Right cardiac atrium (tissue), 5 donors: ENCODE results near the gene C12orf75. TPM values are rescaled to one million over a fixed set of nuclear protein-coding genes. Genes with fewer than 3 reads are reported as not detected.
"Not testable (repeated sequence)": the region's sequence is repeated elsewhere in the genome, so short reads cannot be mapped to it uniquely, and the experiment has no call there.

ENCODE experiments used
- ATAC-seq, 2 donors: fragments of 200-7000 bp; cut with Tn5 transposase; one replicate each; pipeline versions ENCODE4 v1.8.0 to v1.9.1; 2020; ENCODE audit warnings: moderate library complexity in 2 of 2, mild to moderate bottlenecking in 1 of 2
- DNase-seq, 3 donors: peaks; one replicate each; pipeline ENCODE4 v3.0.0-alpha.2; 2020
- H3K27ac ChIP-seq: one replicate; pipeline ENCODE4 v1.5.1; 2013; ENCODE audit warnings: mild to moderate bottlenecking, low read length, control low read depth, moderate library complexity
- H3K27me3 ChIP-seq: one replicate; pipeline ENCODE4 v1.6.1; 2013; ENCODE audit not compliant: control insufficient read depth, insufficient read depth
- H3K4me1 ChIP-seq: one replicate; pipeline ENCODE4 v1.6.1; 2013; ENCODE audit warnings: low read length; ENCODE audit not compliant: control insufficient read depth, insufficient read depth
- H3K4me3 ChIP-seq: one replicate; pipeline ENCODE4 v1.5.1; 2013; ENCODE audit warnings: low read length, control low read depth
- H3K9me3 ChIP-seq: one replicate; pipeline ENCODE4 v1.6.1; 2013; ENCODE audit warnings: low read length; ENCODE audit not compliant: control insufficient read depth
- WGBS: extraction: QIAGEN DNeasy Blood & Tissue Kit; methylation state at CpG from one replicate; pipeline ENCODE4 v1.1.7; 2013; 5-methylcytosine and 5-hydroxymethylcytosine counted together
- intact Hi-C, 4 donors: fragments of 100-400 bp; cut with DNase I; formaldehyde crosslinking; loops; one replicate each; pipeline versions ENCODE4 v1.11.0 to v1.14.0; 2022 to 2023
- polyA plus RNA-seq: library from polyadenylated mRNA; stranded (reverse); fragments of 200-250 nt; gene quantifications from one replicate; pipeline ENCODE4 v1.2.3, GENCODE V29; 2013
- total RNA-seq, 4 donors: library from RNA; stranded (reverse); fragmentation: NEBNext Ultra II Directional; extraction: Animal tissue kit (Norgen Biotek cat#: 25700); gene quantifications; one replicate each; pipeline ENCODE4 v1.2.1, GENCODE V29; 2021
- donor health status: healthy with polysubstance abuse.
- donor health status: DM: no; HTN: yes; CAD: no.
- donor health status: DM: no; HTN: no; CAD: no.
- donor health status: DM: no; HTN: yes; CAD: no; lungs with severe emphysema.
- donor health status: DM: yes; HTN: yes; CAD: no.

C12orf75 gene
- total and polyA plus RNA-seq, 5 donors = 1.5 to 2.1 (median 1.7) TPM

DNA sequence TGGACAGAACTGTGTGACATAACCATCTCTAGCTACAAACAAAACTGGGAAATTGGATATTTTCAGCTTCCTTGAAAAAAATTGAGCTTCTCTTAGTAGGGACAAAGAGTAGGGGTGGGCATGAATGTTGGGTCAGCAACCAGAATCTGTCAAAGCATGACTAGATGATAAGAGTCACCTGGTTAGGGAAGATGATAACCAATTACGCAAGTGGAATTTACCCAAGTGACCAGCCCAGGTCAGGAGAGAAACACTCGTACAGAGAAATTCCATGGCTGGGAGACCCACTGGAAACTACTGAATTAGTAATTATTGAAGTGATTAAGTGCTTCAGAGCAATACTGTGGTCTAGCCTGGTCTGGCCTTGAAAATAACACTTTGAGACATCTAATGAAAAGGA, 36.3 kb upstream of the C12orf75 start:
- Histone ChIP-seq H3K27me3 (no peaks in the 10 kb centered on the region), H3K27ac (no peak overlapping the region), H3K4me1 (no peaks in the 10 kb centered on the region), H3K4me3 (no peak overlapping the region), H3K9me3 (no peaks in the 10 kb centered on the region)
- DNase-seq (no peak), ATAC-seq (no peak)
- intact Hi-C loops = no loop called here
- WGBS = 83% methylated on average over 2 of the region's 2 CpGs

DNA sequence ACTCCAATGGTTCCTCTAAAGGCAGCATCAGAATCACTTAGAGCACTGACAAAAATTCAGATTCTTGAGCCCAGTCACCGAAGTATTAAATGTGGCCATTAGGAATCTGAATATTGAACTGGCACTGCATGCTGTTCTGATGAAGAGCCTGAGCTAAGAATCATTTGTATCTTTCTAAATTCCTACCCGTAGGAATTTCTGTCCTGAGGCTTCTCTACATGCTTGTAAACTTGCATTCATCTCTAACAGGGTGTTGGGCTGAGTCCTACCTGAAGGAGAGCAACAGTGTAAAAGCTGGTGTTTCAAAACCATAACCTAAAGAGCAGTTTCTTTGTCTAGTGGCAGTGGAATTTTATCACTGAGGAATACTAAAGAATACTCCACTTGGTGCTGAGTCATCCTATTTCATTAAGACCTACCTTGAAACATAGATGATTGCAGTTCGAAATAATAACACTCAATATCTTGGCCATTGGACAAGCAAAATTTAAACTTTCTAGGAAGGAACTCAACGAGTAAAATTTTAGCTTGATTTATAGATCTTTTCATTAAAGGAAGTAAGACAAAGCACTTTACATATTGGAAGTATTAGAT, 35.5 kb upstream of the C12orf75 start:
- no peak overlapping the region for H3K27ac ChIP-seq
- ATAC-seq (no peak), DNase-seq (no peak)
- no peaks in the 10 kb centered on the region for H3K9me3 ChIP-seq
- no peak overlapping the region for H3K4me3 ChIP-seq
- WGBS = 81% methylated on average over 4 of the region's 4 CpGs
- H3K27me3 ChIP-seq = no peaks in the 10 kb centered on the region
- intact Hi-C loops = no loop called here
- no peaks in the 10 kb centered on the region for H3K4me1 ChIP-seq

DNA sequence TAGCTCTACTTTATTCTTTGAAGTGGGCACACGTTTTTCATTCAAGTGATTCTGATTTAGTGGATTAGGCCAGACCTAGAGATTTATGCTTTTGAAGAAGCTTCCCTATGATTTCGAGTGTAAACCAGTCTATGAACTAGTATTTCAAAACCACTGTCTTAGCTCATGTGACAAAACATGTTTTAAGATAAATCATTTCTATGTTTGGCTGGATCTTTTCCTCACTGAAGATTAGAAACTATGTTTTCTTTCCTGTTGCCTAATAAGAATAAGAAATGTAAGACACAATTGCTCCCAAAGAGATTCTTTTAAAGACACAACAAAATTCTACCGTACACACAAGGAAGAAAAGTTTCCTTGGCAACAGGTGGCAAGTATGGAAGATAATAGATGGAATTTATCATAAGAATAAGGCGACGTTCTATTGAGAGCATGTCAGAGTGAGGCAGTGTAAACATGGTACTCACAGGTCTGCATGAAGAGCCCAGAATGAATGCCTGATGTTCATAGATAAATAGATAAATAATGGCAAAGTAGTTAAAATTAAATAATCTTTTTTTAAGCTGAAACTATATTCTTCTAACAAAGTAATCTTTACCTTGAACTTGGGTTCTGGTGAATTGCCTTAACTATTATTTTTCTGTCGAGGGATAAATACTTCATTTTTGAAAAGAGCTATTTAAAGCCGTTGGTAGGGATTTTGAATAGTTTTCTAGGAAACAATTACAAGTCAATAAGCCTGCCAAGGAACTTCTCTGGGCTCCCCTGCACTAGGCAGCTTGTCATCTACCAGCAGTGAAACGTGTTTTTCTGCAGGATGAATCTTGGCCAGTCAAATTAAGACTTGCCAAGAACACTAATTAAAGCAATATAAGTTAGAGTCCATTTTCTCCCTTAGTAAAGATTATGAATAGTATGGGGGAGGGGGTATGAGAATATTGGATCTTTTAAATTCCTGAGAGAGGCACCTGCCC, 34.1 kb upstream of the C12orf75 start:
- WGBS = 51% methylated on average over 8 of the region's 8 CpGs
- ATAC-seq (no peak), DNase-seq (no peak)
- Histone ChIP-seq H3K9me3 (no peaks in the 10 kb centered on the region), H3K27ac (no peak overlapping the region), H3K4me1 (no peaks in the 10 kb centered on the region), H3K4me3 (no peak overlapping the region), H3K27me3 (no peaks in the 10 kb centered on the region)
- intact Hi-C loops = no loop called here

DNA sequence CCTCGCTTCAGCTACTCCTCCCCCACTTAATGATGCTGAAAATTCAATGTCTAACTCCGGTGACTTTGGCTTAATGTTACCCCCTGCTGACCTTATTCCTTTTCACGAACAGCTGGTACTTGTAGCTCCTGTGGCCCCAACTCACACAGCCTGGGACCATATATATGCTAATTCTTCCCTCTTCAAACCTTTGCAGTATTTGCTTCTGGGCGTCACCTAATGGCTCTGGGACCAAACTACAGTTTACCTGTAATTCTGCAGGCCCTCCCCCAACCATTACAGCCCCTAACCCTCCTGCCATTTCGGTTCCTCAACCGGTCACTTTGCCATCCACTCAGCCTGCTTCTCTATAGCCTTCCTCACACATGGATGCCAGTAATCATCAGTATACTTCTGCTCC, 29.6 kb upstream of the C12orf75 start:
- no peaks in the 10 kb centered on the region for H3K27me3 ChIP-seq
- no peak overlapping the region for H3K4me3 ChIP-seq
- H3K27ac ChIP-seq = no peak overlapping the region
- H3K4me1 ChIP-seq = no peaks in the 10 kb centered on the region
- H3K9me3 ChIP-seq = no peaks in the 10 kb centered on the region
- intact Hi-C loops = no loop called here
- DNase-seq = no peak
- 90% methylated on average over 6 of the region's 6 CpGs for WGBS
- no peak for ATAC-seq

DNA sequence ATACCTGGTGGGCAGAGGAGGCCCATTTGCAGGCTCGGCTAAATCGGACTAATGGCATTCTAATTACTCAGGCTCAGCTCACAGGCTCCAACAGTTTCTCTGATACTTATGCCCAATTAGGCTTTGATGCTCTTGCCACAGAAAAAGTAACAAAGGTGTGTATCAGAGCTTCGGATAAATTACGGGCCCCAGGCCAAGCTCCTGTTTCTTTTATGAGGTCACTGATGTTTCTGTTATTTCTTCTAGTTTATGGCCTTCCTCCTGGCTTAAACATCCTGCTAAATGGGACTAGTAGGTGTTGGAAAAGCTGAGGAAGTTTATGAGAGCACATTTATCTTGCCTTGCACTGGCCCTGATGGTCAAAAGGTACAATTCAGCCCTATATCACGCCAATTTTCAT, 28.8 kb upstream of the C12orf75 start:
- Histone ChIP-seq H3K27ac (no peak overlapping the region), H3K4me3 (no peak overlapping the region), H3K27me3 (no peaks in the 10 kb centered on the region), H3K9me3 (no peaks in the 10 kb centered on the region), H3K4me1 (no peaks in the 10 kb centered on the region)
- intact Hi-C loops = no loop called here
- 81% methylated on average over 5 of the region's 5 CpGs for WGBS
- DNase-seq (no peak), ATAC-seq (no peak)

DNA sequence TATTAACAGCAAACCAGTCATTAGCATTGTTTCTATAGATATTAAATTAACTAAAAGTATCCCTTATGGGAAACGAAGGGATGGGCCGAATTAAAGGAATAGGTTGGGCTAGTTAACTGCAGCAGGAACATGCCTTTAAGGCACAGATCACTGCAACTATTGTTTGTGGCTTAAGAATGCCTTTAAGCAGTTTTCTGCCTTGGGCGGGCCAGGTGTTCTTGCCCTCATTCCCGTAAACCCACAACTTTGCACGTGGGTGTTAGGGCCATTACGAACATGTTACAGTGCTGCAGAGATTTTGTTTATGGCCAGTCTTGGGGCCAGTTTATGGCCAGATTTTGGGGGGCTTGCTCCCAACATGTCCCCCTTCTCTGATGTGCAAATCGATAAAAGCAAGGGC, 27.5 kb upstream of the C12orf75 start:
- H3K9me3 ChIP-seq, H3K4me3 ChIP-seq, DNase-seq, ATAC-seq, intact Hi-C loops, H3K27me3 ChIP-seq, H3K4me1 ChIP-seq, H3K27ac ChIP-seq: not testable (repeated sequence)
- WGBS = 96% methylated on average over 7 of the region's 7 CpGs

DNA sequence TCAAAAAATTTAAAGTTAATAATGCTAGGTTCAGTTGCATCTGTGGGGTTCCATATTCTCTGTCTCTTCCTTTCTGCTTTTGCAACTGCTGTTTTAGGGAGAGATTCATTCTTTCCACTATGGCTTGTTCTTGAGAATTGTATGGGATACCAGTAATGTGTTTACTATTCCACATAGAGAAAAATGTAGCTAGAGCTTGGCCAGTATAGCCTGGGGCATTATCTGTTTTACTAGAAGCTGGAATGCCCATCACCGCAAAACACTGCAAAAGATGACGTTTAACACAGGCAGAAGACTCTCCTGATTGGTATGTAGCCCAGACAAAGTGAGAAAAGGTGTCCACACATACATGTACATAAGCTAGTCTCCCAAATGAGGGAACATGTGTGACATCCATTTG, 25.9 kb upstream of the C12orf75 start:
- H3K9me3 ChIP-seq, H3K4me1 ChIP-seq, ATAC-seq, intact Hi-C loops, H3K27me3 ChIP-seq, H3K27ac ChIP-seq, DNase-seq, H3K4me3 ChIP-seq: not testable (repeated sequence)
- 82% methylated on average over 2 of the region's 2 CpGs for WGBS

DNA sequence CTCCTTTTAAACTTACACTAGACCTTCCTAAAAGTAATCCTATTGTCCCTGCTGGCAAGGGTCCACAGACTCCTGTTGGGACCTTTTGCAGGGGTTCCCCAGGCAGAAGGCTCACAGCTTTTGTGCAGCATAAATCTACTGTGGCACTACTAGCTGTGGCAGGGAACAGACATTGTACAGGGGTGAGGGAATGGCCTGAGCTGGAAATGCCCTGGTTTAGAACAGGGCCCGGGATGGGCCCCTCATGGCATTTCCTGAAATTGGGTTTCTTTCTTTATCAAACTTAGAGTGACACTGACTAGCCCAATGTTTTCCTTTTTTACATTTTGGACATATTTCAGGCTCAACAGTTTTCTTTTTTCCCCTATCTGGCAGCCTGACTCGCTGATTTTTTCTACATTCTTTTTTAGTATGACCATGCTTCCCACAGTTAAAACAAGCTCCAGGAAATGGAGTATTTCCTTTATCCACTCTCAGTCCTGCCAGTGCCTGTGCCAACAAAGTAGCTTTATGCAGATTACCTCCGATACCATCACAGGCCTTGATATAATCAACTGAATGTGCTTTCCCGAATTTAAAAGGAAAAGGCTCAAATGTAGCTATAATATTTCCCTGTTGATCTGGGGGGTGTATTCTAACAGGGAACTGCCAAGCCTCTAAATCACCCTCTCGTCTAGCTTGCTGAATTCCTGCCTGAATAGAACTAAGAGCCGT, 22.7 kb upstream of the C12orf75 start:
- H3K9me3 ChIP-seq, H3K4me1 ChIP-seq, intact Hi-C loops, ATAC-seq, H3K4me3 ChIP-seq, DNase-seq, H3K27me3 ChIP-seq, H3K27ac ChIP-seq: not testable (repeated sequence)
- WGBS = 34% methylated on average over 6 of the region's 6 CpGs

DNA sequence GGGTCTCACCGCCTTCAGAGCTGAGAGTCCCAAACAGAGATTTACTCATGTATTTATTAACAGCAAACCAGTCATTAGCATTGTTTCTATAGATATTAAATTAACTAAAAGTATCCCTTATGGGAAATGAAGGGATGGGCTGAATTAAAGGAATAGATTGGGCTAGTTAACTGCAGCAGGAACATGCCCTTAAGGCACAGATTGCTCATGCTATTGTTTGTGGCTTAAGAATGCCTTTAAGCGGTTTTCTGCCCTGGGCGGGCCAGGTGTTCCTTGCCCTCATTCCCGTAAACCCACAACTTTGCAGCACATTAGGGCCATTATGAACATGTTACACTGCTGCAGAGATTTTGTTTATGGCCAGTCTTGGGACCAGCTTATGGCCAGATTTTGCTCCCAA, 21.7 kb upstream of the C12orf75 start:
- H3K27me3 ChIP-seq, H3K4me3 ChIP-seq, intact Hi-C loops, H3K27ac ChIP-seq, ATAC-seq, H3K4me1 ChIP-seq, H3K9me3 ChIP-seq, DNase-seq: not testable (repeated sequence)
- WGBS = 97% methylated on average over 4 of the region's 4 CpGs

DNA sequence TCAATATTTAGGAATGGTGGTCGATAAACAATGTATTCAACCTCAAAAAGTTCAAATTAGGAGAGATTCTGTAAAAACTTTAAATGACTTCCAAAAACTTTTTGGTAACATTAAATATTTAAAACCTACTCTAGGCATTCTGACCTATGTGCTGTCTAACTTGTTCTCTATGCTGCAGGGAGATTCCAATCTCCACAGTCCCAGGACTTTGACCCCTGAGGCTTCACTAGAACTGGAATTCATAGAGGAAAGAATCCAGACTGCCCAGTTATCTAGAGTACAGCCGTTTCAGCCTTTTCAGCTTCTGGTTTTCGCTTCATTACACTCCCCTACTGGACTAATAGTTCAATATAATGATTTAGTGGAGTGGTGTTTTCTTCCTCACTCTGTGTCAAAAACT, 21.1 kb upstream of the C12orf75 start:
- H3K27me3 ChIP-seq, intact Hi-C loops, ATAC-seq, H3K27ac ChIP-seq, DNase-seq, H3K4me1 ChIP-seq, H3K4me3 ChIP-seq, H3K9me3 ChIP-seq: not testable (repeated sequence)
- 68% methylated on average over 3 of the region's 3 CpGs for WGBS

DNA sequence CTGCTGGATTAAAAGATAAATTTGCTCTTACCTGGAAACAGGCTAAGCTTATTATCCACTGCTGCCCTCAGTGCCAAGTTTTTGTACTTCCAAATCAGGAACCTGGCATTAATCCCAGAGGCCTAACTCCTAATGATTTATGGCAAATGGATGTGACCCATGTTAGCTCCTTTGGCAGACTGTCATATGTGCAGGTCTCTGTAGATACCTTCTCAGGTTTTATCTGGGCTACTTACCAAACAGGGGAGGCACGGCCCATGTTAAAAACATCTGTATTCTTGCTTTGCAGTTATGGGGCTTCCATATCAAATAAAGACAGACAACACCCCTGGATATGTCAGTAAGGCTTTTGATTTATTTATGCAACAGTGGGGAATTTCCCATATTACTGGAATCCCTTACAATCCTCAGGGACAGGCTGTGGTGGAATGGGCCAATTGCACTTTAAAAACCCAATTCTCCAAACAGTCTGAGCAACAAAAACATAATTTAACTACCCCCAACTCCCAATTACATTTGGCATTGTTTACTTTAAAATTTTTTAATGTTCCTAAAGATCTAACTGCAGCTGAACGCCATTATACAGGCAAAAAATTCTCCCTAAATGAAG, 19.9 kb upstream of the C12orf75 start:
- ATAC-seq, H3K27ac ChIP-seq, intact Hi-C loops, DNase-seq, H3K4me3 ChIP-seq, H3K27me3 ChIP-seq, H3K9me3 ChIP-seq, H3K4me1 ChIP-seq: not testable (repeated sequence)
- WGBS = 80% methylated on average over 2 of the region's 2 CpGs
